HEK293 (cell line): ENCODE results near the gene PFKFB1.

Source experiments
- OSR2 ChIP-seq: fragments of 450-650 bp; formaldehyde crosslinking; IDR thresholded peaks from 2 replicates; pipeline ENCODE4 v1.5.1; 2016; ENCODE audit warnings: missing biosample characterization, missing genetic modification characterization
- TCF7L2 ChIP-seq: IDR thresholded peaks from 2 replicates; pipeline ENCODE4 v1.6.1; 2011; ENCODE audit warnings: low read depth, mild to moderate bottlenecking, inconsistent platforms, low read length, moderate library complexity, borderline replicate concordance
- YY1 ChIP-seq: fragments of 450-650 bp; formaldehyde crosslinking; IDR thresholded peaks from 2 replicates; pipeline ENCODE4 v1.5.1; 2018; ENCODE audit warnings: missing biosample characterization, missing genetic modification characterization
- ZBTB7A ChIP-seq: fragments of 450-650 bp; formaldehyde crosslinking; IDR thresholded peaks from 2 replicates; pipeline ENCODE4 v1.5.1; 2016; ENCODE audit warnings: low read depth, missing biosample characterization, missing genetic modification characterization
- ZNF155 ChIP-seq: fragments of 450-650 bp; formaldehyde crosslinking; IDR thresholded peaks from 2 replicates; pipeline ENCODE4 v1.5.1; 2016; ENCODE audit warnings: missing biosample characterization, missing genetic modification characterization
- ZNF274 ChIP-seq, 2 experiments: fragments of 200-500 bp in 1 of 2; fragments of 450-650 bp in 1 of 2; sonication (Bioruptor generic) in 1 of 2; formaldehyde crosslinking in 1 of 2; IDR thresholded peaks; 2 replicates each; pipeline versions ENCODE4 v1.5.1 to v1.6.1; 2014 to 2016; ENCODE audit warnings: borderline replicate concordance in 1 of 2, inconsistent platforms in 1 of 2, low read length in 1 of 2, missing biosample characterization in 1 of 2, missing genetic modification characterization in 1 of 2
- ZNF488 ChIP-seq: fragments of 450-650 bp; formaldehyde crosslinking; IDR thresholded peaks from 2 replicates; pipeline ENCODE4 v1.5.1; 2016; ENCODE audit warnings: missing biosample characterization, missing genetic modification characterization
- TF ChIP-seq, protein P1 (sequence below): fragments of 450-650 bp; formaldehyde crosslinking; IDR thresholded peaks from 2 replicates; pipeline ENCODE4 v1.5.1; 2016; ENCODE audit warnings: missing biosample characterization, missing genetic modification characterization
- TF ChIP-seq, protein P2 (sequence below): fragments of 450-650 bp; formaldehyde crosslinking; IDR thresholded peaks from 2 replicates; pipeline ENCODE4 v1.5.1; 2016; ENCODE audit warnings: missing biosample characterization, missing genetic modification characterization, low read depth
- TF ChIP-seq, protein P3 (sequence below): fragments of 450-650 bp; formaldehyde crosslinking; IDR thresholded peaks from 2 replicates; pipeline ENCODE4 v1.5.1; 2016; ENCODE audit warnings: missing biosample characterization, missing genetic modification characterization
- TF ChIP-seq, protein P4 (sequence below): fragments of 450-650 bp; formaldehyde crosslinking; conservative IDR thresholded peaks from 2 replicates; pipeline ENCODE4 v1.5.1; 2016; ENCODE audit warnings: low read depth, missing biosample characterization, missing genetic modification characterization
- TF ChIP-seq, protein P5 (sequence below): IDR thresholded peaks from 2 replicates; pipeline ENCODE4 v1.6.1; 2011; ENCODE audit warnings: mild to moderate bottlenecking, low read depth, low read length, borderline replicate concordance
- TF ChIP-seq, protein P6 (sequence below): fragments of 450-650 bp; formaldehyde crosslinking; IDR thresholded peaks from 2 replicates; pipeline ENCODE4 v1.5.1; 2016; ENCODE audit warnings: missing biosample characterization, missing genetic modification characterization, low read depth

GRCh38 chrX:54978448-54978847 is 15.5 kb downstream of the PFKFB1 start:
- TF ChIP-seq YY1 (tag by site-specific recombination) = no peak
- no peak for TF ChIP-seq ZBTB7A (tag by site-specific recombination)
- no peak for TF ChIP-seq OSR2
- TF ChIP-seq TCF7L2 = no peak
- TF ChIP-seq, protein P1, sequence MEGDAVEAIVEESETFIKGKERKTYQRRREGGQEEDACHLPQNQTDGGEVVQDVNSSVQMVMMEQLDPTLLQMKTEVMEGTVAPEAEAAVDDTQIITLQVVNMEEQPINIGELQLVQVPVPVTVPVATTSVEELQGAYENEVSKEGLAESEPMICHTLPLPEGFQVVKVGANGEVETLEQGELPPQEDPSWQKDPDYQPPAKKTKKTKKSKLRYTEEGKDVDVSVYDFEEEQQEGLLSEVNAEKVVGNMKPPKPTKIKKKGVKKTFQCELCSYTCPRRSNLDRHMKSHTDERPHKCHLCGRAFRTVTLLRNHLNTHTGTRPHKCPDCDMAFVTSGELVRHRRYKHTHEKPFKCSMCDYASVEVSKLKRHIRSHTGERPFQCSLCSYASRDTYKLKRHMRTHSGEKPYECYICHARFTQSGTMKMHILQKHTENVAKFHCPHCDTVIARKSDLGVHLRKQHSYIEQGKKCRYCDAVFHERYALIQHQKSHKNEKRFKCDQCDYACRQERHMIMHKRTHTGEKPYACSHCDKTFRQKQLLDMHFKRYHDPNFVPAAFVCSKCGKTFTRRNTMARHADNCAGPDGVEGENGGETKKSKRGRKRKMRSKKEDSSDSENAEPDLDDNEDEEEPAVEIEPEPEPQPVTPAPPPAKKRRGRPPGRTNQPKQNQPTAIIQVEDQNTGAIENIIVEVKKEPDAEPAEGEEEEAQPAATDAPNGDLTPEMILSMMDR (tag by site-specific recombination) = no peak
- TF ChIP-seq, protein P2, sequence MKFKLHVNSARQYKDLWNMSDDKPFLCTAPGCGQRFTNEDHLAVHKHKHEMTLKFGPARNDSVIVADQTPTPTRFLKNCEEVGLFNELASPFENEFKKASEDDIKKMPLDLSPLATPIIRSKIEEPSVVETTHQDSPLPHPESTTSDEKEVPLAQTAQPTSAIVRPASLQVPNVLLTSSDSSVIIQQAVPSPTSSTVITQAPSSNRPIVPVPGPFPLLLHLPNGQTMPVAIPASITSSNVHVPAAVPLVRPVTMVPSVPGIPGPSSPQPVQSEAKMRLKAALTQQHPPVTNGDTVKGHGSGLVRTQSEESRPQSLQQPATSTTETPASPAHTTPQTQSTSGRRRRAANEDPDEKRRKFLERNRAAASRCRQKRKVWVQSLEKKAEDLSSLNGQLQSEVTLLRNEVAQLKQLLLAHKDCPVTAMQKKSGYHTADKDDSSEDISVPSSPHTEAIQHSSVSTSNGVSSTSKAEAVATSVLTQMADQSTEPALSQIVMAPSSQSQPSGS = no peak
- TF ChIP-seq, protein P3, sequence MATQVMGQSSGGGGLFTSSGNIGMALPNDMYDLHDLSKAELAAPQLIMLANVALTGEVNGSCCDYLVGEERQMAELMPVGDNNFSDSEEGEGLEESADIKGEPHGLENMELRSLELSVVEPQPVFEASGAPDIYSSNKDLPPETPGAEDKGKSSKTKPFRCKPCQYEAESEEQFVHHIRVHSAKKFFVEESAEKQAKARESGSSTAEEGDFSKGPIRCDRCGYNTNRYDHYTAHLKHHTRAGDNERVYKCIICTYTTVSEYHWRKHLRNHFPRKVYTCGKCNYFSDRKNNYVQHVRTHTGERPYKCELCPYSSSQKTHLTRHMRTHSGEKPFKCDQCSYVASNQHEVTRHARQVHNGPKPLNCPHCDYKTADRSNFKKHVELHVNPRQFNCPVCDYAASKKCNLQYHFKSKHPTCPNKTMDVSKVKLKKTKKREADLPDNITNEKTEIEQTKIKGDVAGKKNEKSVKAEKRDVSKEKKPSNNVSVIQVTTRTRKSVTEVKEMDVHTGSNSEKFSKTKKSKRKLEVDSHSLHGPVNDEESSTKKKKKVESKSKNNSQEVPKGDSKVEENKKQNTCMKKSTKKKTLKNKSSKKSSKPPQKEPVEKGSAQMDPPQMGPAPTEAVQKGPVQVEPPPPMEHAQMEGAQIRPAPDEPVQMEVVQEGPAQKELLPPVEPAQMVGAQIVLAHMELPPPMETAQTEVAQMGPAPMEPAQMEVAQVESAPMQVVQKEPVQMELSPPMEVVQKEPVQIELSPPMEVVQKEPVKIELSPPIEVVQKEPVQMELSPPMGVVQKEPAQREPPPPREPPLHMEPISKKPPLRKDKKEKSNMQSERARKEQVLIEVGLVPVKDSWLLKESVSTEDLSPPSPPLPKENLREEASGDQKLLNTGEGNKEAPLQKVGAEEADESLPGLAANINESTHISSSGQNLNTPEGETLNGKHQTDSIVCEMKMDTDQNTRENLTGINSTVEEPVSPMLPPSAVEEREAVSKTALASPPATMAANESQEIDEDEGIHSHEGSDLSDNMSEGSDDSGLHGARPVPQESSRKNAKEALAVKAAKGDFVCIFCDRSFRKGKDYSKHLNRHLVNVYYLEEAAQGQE = no peak
- TF ChIP-seq, protein P4, sequence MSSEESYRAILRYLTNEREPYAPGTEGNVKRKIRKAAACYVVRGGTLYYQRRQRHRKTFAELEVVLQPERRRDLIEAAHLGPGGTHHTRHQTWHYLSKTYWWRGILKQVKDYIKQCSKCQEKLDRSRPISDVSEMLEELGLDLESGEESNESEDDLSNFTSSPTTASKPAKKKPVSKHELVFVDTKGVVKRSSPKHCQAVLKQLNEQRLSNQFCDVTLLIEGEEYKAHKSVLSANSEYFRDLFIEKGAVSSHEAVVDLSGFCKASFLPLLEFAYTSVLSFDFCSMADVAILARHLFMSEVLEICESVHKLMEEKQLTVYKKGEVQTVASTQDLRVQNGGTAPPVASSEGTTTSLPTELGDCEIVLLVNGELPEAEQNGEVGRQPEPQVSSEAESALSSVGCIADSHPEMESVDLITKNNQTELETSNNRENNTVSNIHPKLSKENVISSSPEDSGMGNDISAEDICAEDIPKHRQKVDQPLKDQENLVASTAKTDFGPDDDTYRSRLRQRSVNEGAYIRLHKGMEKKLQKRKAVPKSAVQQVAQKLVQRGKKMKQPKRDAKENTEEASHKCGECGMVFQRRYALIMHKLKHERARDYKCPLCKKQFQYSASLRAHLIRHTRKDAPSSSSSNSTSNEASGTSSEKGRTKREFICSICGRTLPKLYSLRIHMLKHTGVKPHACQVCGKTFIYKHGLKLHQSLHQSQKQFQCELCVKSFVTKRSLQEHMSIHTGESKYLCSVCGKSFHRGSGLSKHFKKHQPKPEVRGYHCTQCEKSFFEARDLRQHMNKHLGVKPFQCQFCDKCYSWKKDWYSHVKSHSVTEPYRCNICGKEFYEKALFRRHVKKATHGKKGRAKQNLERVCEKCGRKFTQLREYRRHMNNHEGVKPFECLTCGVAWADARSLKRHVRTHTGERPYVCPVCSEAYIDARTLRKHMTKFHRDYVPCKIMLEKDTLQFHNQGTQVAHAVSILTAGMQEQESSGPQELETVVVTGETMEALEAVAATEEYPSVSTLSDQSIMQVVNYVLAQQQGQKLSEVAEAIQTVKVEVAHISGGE (tag by site-specific recombination) = no peak
- TF ChIP-seq ZNF155 (tag by site-specific recombination) = no peak
- no peak for TF ChIP-seq ZNF274 (IDR thresholded peaks at IDR 0.05; ENCODE audit: low read length)
- no peak for TF ChIP-seq ZNF274 (tag by site-specific recombination; IDR thresholded peaks at IDR 0.05; ENCODE audit: borderline replicate concordance)
- TF ChIP-seq, protein P5, sequence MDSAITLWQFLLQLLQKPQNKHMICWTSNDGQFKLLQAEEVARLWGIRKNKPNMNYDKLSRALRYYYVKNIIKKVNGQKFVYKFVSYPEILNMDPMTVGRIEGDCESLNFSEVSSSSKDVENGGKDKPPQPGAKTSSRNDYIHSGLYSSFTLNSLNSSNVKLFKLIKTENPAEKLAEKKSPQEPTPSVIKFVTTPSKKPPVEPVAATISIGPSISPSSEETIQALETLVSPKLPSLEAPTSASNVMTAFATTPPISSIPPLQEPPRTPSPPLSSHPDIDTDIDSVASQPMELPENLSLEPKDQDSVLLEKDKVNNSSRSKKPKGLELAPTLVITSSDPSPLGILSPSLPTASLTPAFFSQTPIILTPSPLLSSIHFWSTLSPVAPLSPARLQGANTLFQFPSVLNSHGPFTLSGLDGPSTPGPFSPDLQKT = no peak
- TF ChIP-seq, protein P6, sequence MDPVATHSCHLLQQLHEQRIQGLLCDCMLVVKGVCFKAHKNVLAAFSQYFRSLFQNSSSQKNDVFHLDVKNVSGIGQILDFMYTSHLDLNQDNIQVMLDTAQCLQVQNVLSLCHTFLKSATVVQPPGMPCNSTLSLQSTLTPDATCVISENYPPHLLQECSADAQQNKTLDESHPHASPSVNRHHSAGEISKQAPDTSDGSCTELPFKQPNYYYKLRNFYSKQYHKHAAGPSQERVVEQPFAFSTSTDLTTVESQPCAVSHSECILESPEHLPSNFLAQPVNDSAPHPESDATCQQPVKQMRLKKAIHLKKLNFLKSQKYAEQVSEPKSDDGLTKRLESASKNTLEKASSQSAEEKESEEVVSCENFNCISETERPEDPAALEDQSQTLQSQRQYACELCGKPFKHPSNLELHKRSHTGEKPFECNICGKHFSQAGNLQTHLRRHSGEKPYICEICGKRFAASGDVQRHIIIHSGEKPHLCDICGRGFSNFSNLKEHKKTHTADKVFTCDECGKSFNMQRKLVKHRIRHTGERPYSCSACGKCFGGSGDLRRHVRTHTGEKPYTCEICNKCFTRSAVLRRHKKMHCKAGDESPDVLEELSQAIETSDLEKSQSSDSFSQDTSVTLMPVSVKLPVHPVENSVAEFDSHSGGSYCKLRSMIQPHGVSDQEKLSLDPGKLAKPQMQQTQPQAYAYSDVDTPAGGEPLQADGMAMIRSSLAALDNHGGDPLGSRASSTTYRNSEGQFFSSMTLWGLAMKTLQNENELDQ = no peak
- no peak for TF ChIP-seq ZNF488 (tag by site-specific recombination)
